ENCODE data around the gene MXD3. TPM values are rescaled to one million over a fixed set of nuclear protein-coding genes. Genes with fewer than 3 reads are reported as not detected.

MXD3 gene
- total and polyA plus RNA-seq, 2 of the 4 experiments (the other 2 are of a cell fraction): 7.3 to 12.9 TPM

DNA sequence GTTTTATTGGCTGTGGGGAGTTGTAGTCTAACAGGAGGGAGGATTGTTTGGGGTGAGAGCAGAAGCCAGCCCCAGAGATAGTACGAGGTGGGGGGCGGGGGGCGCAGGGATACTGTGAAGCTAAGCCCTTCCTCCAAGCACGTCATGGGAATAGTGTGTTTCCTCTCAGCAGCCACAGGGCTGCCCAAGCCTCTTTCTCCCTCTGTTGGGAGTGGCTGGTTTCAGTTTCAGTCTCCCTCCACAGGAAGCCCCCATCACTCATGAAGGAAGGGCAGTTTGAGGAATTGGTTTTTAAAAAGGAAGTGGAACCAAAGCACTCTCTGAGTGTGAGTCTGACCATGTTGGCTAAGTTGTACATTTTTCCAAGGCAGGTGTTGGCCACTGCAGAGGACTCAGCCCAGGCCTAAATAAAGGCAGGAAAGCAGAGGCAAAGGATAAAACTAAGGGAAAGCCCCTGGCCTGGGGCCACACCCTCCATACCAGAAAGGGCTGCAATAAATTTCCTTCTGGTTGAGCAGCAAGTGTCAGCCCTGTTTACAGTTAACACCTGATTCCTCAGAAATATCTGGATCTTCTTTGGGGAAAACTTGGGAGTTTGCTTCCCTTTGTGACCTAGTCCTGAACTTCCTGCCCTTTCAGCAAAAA lies 11.3 kb downstream of the MXD3 start (continued):
- TF ChIP-seq, protein P1, sequence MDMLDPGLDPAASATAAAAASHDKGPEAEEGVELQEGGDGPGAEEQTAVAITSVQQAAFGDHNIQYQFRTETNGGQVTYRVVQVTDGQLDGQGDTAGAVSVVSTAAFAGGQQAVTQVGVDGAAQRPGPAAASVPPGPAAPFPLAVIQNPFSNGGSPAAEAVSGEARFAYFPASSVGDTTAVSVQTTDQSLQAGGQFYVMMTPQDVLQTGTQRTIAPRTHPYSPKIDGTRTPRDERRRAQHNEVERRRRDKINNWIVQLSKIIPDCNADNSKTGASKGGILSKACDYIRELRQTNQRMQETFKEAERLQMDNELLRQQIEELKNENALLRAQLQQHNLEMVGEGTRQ (IDR thresholded peaks at IDR 0.05; ENCODE audit: low read depth, low read length): no peak

DNA sequence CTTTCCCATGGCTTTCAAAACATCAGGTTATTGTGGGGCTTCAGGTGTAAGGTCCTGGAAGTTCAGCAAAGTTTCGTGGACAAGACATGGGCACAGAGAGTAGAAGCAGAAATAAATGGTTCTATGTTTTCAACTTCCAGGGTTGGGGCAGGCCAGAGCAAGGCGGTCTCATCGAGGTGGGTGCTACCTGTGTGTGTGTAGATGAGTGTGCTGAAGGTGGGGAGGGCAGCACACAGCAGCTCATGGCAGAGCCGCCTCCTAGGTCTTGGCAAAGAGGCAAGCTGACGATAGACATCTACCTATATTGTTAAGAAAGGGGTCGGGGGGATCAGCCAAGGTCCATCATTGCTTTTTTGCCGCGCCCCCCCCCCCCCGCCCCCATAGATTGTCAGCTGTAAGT lies 12.0 kb downstream of the MXD3 start:
- Histone ChIP-seq H4K5ac (ENCODE audit: low read depth, low read length) (no peak overlapping the region), H2AFZ (replicated peaks; ENCODE audit: low read length, poor library complexity) (no peak overlapping the region), H4K20me1 (ENCODE audit: insufficient read depth, low read length) (peaks cover 10% of the 10 kb centered on the region; the same call in 1 of the 2 replicates), H4K8ac (ENCODE audit: low read depth in 2 of 2, low read length in 2 of 2) (no peak overlapping the region), H3K9me1 (ENCODE audit: insufficient read depth, low read length) (peaks cover 4% of the 10 kb centered on the region; the same call in 1 of the 2 replicates), H3K27me3 (ENCODE audit: control insufficient read depth, insufficient read depth, low read length) (no peaks in the 10 kb centered on the region), H3K4ac (ENCODE audit: low read depth, low read length) (0 out of 2 replicates have a peak overlapping the region, but pooled peaks have one; percentile 10), H4K91ac (ENCODE audit: insufficient read depth, low read depth, low read length) (no peak overlapping the region), H3K23ac (ENCODE audit: low read depth, low read length) (no peak overlapping the region), H3K18ac (ENCODE audit: low read depth, low read length) (no peak overlapping the region), H2BK120ac (ENCODE audit: low read depth, low read length) (no peak overlapping the region), H3K9me3 (ENCODE audit: control insufficient read depth, insufficient read depth, low read length) (no peaks in the 10 kb centered on the region), H2BK20ac (ENCODE audit: low read depth, low read length) (no peak overlapping the region), H2AK5ac (ENCODE audit: low read depth, low read length) (no peak overlapping the region; the same call in 1 of the 2 replicates), H3K36me3 (ENCODE audit: control insufficient read depth, insufficient read depth, low read length) (peaks cover 33% of the 10 kb centered on the region), H3K14ac (replicated peaks; ENCODE audit: low read depth, low read length) (no peak overlapping the region), H3K4me3 (ENCODE audit: insufficient read depth, low read depth, low read length) (no peak overlapping the region), H2AK9ac (replicated peaks; ENCODE audit: low read depth, low read length, poor library complexity) (peak overlapping the region; percentile 79), H3K79me1 (ENCODE audit: low read depth in 1 of 2, low read length in 2 of 2) (peaks cover 12 to 54% of the 10 kb centered on the region in 2 experiments), H3K4me1 (ENCODE audit: control insufficient read depth, insufficient read depth, low read length) (peaks cover 12% of the 10 kb centered on the region), H3K56ac (ENCODE audit: extremely low read depth, insufficient read depth, low read length) (no peak overlapping the region), H2BK5ac (ENCODE audit: low read depth, low read length, poor library complexity, severe bottlenecking) (no peak overlapping the region), H3K9ac (ENCODE audit: low read depth, low read length) (no peak overlapping the region; the same call in 1 of the 2 replicates), H3K4me2 (ENCODE audit: low read depth, low read length) (no peak overlapping the region), H2BK15ac (ENCODE audit: low read depth, low read length) (no peak overlapping the region), H3K27ac (ENCODE audit: insufficient read depth, low read length) (0 out of 2 replicates have a peak overlapping the region, but pooled peaks have one; percentile 5)
- intact Hi-C loops (cut with micrococcal nuclease): loop anchor here (1.0 kb wide), 1 partner anchor 185 kb away; no protein-coding TSS in a partner anchor
- CTCF ChIA-PET: no interaction called here
- DNase-seq (no peak), ATAC-seq (ENCODE audit: low read depth) (no peak)
- no CpG with 5 or more reads among the region's 9 CpGs for WGBS, 2 experiments (ENCODE audit: extremely low coverage in 2 of 2, insufficient read length in 1 of 2)
- in situ Hi-C loops (cut with MboI; ENCODE audit: low sequenced_read_pairs): no loop called here
- dilution Hi-C loops (cut with HindIII; ENCODE audit: low sequenced_read_pairs, unreplicated experiment): no loop called here
- POLR2A ChIA-PET (ENCODE audit: unreplicated experiment): no interaction called here
- BruUV-seq (replicated peaks): no TSS peak
- TF ChIP-seq FOS (IDR thresholded peaks at IDR 0.05; ENCODE audit: low read depth, low read length) (no peak), MXI1 (IDR thresholded peaks at IDR 0.05; ENCODE audit: borderline replicate concordance, low read depth, low read length) (no peak), NFE2L2 (IDR thresholded peaks at IDR 0.05; ENCODE audit: low read depth, low read length) (no peak), POLR2A (IDR thresholded peaks at IDR 0.05; ENCODE audit: low read depth, low read length) (no peak)
- TF ChIP-seq, protein P2, sequence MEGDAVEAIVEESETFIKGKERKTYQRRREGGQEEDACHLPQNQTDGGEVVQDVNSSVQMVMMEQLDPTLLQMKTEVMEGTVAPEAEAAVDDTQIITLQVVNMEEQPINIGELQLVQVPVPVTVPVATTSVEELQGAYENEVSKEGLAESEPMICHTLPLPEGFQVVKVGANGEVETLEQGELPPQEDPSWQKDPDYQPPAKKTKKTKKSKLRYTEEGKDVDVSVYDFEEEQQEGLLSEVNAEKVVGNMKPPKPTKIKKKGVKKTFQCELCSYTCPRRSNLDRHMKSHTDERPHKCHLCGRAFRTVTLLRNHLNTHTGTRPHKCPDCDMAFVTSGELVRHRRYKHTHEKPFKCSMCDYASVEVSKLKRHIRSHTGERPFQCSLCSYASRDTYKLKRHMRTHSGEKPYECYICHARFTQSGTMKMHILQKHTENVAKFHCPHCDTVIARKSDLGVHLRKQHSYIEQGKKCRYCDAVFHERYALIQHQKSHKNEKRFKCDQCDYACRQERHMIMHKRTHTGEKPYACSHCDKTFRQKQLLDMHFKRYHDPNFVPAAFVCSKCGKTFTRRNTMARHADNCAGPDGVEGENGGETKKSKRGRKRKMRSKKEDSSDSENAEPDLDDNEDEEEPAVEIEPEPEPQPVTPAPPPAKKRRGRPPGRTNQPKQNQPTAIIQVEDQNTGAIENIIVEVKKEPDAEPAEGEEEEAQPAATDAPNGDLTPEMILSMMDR (conservative IDR thresholded peaks at IDR 0.05; ENCODE audit: low read depth, low read length): no peak
